Activated CD4-positive, CD25-positive, alpha-beta regulatory T cell (primary cell): Measurements from ENCODE around the gene PI4KB.
"Not testable (repeated sequence)": the region's sequence is repeated elsewhere in the genome, so short reads cannot be mapped to it uniquely, and the experiment has no call there.

Experiments used
- DNase-seq, 4 experiments: peaks; one replicate each; lab custom pipeline; 2025; lab: John Stamatoyannopoulos, UW

The PI4KB gene

GRCh38 chr1:151281225-151281968 is 45.8 kb downstream of the PI4KB start:
- peak; percentile 80 to 95 (median 88) for DNase-seq

- DNase-seq = no peak
Measured at GRCh38 chr1:151277249-151277648, 50.0 kb downstream of the PI4KB start.

GRCh38 chr1:151275341-151275740 is 51.9 kb downstream of the PI4KB start:
- DNase-seq = not testable (repeated sequence)

GRCh38 chr1:151273924-151274466 is 53.2 kb downstream of the PI4KB start:
- no peak for DNase-seq

- no peak for DNase-seq
Measured at GRCh38 chr1:151267760-151268159, 59.5 kb downstream of the PI4KB start.

GRCh38 chr1:151266821-151267220 is 60.4 kb downstream of the PI4KB start:
- no peak for DNase-seq

GRCh38 chr1:151266315-151266714 is 60.9 kb downstream of the PI4KB start:
- DNase-seq = no peak

GRCh38 chr1:151265446-151266236 is 61.6 kb downstream of the PI4KB start:
- DNase-seq = no peak

- no peak for DNase-seq
Measured at GRCh38 chr1:151259351-151259750, 67.9 kb downstream of the PI4KB start.

- DNase-seq = no peak
Measured at GRCh38 chr1:151255381-151255780, 71.8 kb downstream of the PI4KB start.

- peak; percentile 70 to 83 (median 82) for DNase-seq
Measured at GRCh38 chr1:151254217-151255213, 72.7 kb downstream of the PI4KB start, which contains the start of gene PSMD4. Gene PSMD4, plus strand, starts transcription at chr1:151254734. Its CDS starts 49 bp downstream, at chr1:151254783.

GRCh38 chr1:151251656-151252470 is 75.4 kb downstream of the PI4KB start:
- peak in 3 of 4 experiments; percentile 13 to 45 (median 26) for DNase-seq

GRCh38 chr1:151246786-151247185 is 80.4 kb downstream of the PI4KB start:
- no peak for DNase-seq

- no peak for DNase-seq
Measured at GRCh38 chr1:151243683-151244216, 83.5 kb downstream of the PI4KB start.

GRCh38 chr1:151242442-151242841 is 84.8 kb downstream of the PI4KB start:
- DNase-seq = no peak
